22Rv1 (cell line): ENCODE measurements around the gene PIK3R1.

ENCODE experiments used
- ZFX ChIP-seq: fragments of 450-650 bp; IDR thresholded peaks from 2 replicates; pipeline ENCODE4 v1.6.1; 2017; ENCODE audit warnings: antibody characterized with exemption, borderline replicate concordance
- TF ChIP-seq, protein P1 (sequence below): fragments of 450-650 bp; IDR thresholded peaks from 2 replicates; pipeline ENCODE4 v1.5.1; 2017; ENCODE audit warnings: mild to moderate bottlenecking

DNA sequence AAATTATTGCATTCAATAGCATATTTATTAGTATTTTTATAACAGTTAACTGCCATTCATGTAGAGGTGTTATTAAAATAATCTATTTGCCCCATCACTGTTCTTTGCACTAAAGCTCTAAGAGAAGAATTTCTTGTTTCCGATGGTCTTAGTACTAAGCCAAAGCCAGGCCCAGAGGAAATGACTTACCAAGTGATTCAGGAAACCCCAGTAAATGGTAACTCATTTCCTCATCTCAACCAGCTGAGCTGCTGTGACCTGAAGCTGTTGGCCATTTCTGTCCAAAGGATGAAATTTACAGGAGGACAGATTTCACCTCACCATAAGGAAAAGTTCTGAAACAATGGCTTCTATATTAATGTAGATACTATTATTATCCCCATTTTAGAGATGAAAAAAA lies 117.0 kb downstream of the PIK3R1 start:
- TF ChIP-seq, protein P1, sequence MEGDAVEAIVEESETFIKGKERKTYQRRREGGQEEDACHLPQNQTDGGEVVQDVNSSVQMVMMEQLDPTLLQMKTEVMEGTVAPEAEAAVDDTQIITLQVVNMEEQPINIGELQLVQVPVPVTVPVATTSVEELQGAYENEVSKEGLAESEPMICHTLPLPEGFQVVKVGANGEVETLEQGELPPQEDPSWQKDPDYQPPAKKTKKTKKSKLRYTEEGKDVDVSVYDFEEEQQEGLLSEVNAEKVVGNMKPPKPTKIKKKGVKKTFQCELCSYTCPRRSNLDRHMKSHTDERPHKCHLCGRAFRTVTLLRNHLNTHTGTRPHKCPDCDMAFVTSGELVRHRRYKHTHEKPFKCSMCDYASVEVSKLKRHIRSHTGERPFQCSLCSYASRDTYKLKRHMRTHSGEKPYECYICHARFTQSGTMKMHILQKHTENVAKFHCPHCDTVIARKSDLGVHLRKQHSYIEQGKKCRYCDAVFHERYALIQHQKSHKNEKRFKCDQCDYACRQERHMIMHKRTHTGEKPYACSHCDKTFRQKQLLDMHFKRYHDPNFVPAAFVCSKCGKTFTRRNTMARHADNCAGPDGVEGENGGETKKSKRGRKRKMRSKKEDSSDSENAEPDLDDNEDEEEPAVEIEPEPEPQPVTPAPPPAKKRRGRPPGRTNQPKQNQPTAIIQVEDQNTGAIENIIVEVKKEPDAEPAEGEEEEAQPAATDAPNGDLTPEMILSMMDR: no peak
- no peak for TF ChIP-seq ZFX
